Breast epithelium (tissue), 4 donors: ENCODE measurements around the gene NECTIN2. TPM values are rescaled to one million over a fixed set of nuclear protein-coding genes. Genes with fewer than 3 reads are reported as not detected.
A peak's percentile ranks its signal among the peaks of the same experiment; 100 is the strongest.
"Not testable (repeated sequence)": the region's sequence is repeated elsewhere in the genome, so short reads cannot be mapped to it uniquely, and the experiment has no call there.

Source experiments
- DNase-seq, 2 donors: peaks; one replicate each; pipeline ENCODE4 v3.0.0-alpha.2; 2019; ENCODE audit warnings: low spot score in 2 of 2
- H3K27ac ChIP-seq, 2 donors: fragments of 200-600 bp; sonication (generic) in 1 of 2; one replicate each; pipeline ENCODE4 v1.5.1; 2016 to 2019; ENCODE audit warnings: mild to moderate bottlenecking in 1 of 2
- H3K27me3 ChIP-seq, 2 donors: fragments of 200-600 bp; sonication (generic) in 1 of 2; one replicate each; pipeline versions ENCODE4 v1.5.1 to v1.6.0; 2017 to 2019; ENCODE audit warnings: control low read depth in 1 of 2, mild to moderate bottlenecking in 1 of 2
- H3K36me3 ChIP-seq: fragments of 200-600 bp; one replicate; pipeline ENCODE4 v1.5.1; 2019
- H3K4me1 ChIP-seq, 2 donors: fragments of 200-600 bp; sonication (generic); one replicate each; pipeline ENCODE4 v1.5.1; 2016 to 2019; ENCODE audit warnings: control low read depth in 1 of 2
- H3K4me3 ChIP-seq, 3 donors: fragments of 200-600 bp; sonication (generic); 1 replicate in 2 of 3; 2 replicates in 1 of 3; pipeline ENCODE4 v1.5.1; 2016 to 2019; ENCODE audit warnings: mild to moderate bottlenecking in 3 of 3, moderate library complexity in 2 of 3
- H3K9me3 ChIP-seq, 2 donors: fragments of 200-600 bp; sonication (generic) in 1 of 2; one replicate each; pipeline ENCODE4 v1.5.1; 2016 to 2019; ENCODE audit warnings: control low read depth in 1 of 2
- CTCF ChIP-seq, 3 donors: fragments of 450-650 bp; IDR thresholded peaks; one replicate each; pipeline ENCODE4 v1.5.1; 2016 to 2017; ENCODE audit warnings: antibody characterized with exemption in 3 of 3, mild to moderate bottlenecking in 3 of 3, moderate library complexity in 3 of 3
- POLR2A ChIP-seq: fragments of 450-650 bp; IDR thresholded peaks from one replicate; pipeline ENCODE4 v1.6.1; 2016; ENCODE audit warnings: antibody characterized with exemption, mild to moderate bottlenecking, moderate library complexity
- POLR2AphosphoS5 ChIP-seq, 3 donors: sonication (generic); formaldehyde crosslinking; IDR thresholded peaks; one replicate each; pipeline ENCODE4 v1.6.1; 2017; ENCODE audit warnings: antibody characterized with exemption in 3 of 3
- intact Hi-C: fragments of 100-400 bp; cut with DNase I; formaldehyde crosslinking; loops from one replicate; pipeline ENCODE4 v1.15.1; 2023; ENCODE audit warnings: low total_unique reads
- total RNA-seq, 3 donors: library from RNA; depleted of rRNA; stranded (reverse); fragments of >200 nt; gene quantifications; one replicate each; pipeline ENCODE4 v1.1.0, GENCODE V29; 2016

The NECTIN2 gene
- total RNA-seq, 3 donors from 2014 or later, result 28.0 to 114 (median 86.6) TPM

- Histone ChIP-seq H3K4me1 (peaks cover 0 to 7% of the 10 kb centered on the region in 2 donors), H3K27ac (peak overlapping the region; percentile 21 to 30), H3K4me3 (no peak overlapping the region), H3K36me3 (no peaks in the 10 kb centered on the region), H3K9me3 (no peaks in the 10 kb centered on the region), H3K27me3 (no peaks in the 10 kb centered on the region)
- intact Hi-C loops, result no loop called here
- TF ChIP-seq POLR2AphosphoS5 (IDR thresholded peaks at IDR 0.05) (no peak), POLR2A (no peak), CTCF (IDR thresholded peaks at IDR 0.05) (no peak)
- no peak for DNase-seq
Measured at GRCh38 chr19:44886141-44886540, 40.0 kb downstream of the NECTIN2 start.

GRCh38 chr19:44887648-44888047 lies 41.6 kb downstream of the NECTIN2 start:
- intact Hi-C loops, result no loop called here
- TF ChIP-seq POLR2AphosphoS5 (IDR thresholded peaks at IDR 0.05) (no peak), POLR2A (no peak), CTCF (IDR thresholded peaks at IDR 0.05) (no peak)
- no peak for DNase-seq
- H3K9me3 ChIP-seq, result no peaks in the 10 kb centered on the region
- H3K27ac ChIP-seq, result no peak overlapping the region
- H3K4me1 ChIP-seq, result peaks cover 11 to 16% of the 10 kb centered on the region in 2 donors
- H3K27me3 ChIP-seq, result no peaks in the 10 kb centered on the region
- H3K36me3 ChIP-seq, result no peaks in the 10 kb centered on the region
- no peak overlapping the region for H3K4me3 ChIP-seq

- H3K27ac ChIP-seq, H3K36me3 ChIP-seq, H3K27me3 ChIP-seq, H3K4me3 ChIP-seq, H3K9me3 ChIP-seq, intact Hi-C loops, DNase-seq: not testable (repeated sequence)
- H3K4me1 ChIP-seq, result peaks cover 11 to 16% of the 10 kb centered on the region in 2 donors
Measured at GRCh38 chr19:44888335-44888734, 42.2 kb downstream of the NECTIN2 start.

- no peak for TF ChIP-seq POLR2A
- no peak for TF ChIP-seq CTCF (IDR thresholded peaks at IDR 0.05)
- TF ChIP-seq POLR2AphosphoS5 (IDR thresholded peaks at IDR 0.05), result no peak
- no peak for DNase-seq
- Histone ChIP-seq H3K4me3 (peak overlapping the region; percentile 79 to 99 (median 86)), H3K27ac (peak overlapping the region; percentile 97 to 100), H3K27me3 (no peaks in the 10 kb centered on the region), H3K4me1 (peaks cover 11 to 16% of the 10 kb centered on the region in 2 donors), H3K36me3 (no peaks in the 10 kb centered on the region), H3K9me3 (no peaks in the 10 kb centered on the region)
- intact Hi-C loops, result no loop called here
Measured at GRCh38 chr19:44889830-44890365, 43.8 kb downstream of the NECTIN2 start.

GRCh38 chr19:44890366-44891015 lies 44.4 kb downstream of the NECTIN2 start:
- Histone ChIP-seq H3K4me3 (peak overlapping the region; percentile 79 to 99 (median 86)), H3K4me1 (peaks cover 11 to 16% of the 10 kb centered on the region in 2 donors), H3K27me3 (no peaks in the 10 kb centered on the region), H3K27ac (peak overlapping the region; percentile 97 to 100), H3K9me3 (no peaks in the 10 kb centered on the region), H3K36me3 (no peaks in the 10 kb centered on the region)
- intact Hi-C loops, result no loop called here
- no peak for TF ChIP-seq CTCF (IDR thresholded peaks at IDR 0.05)
- TF ChIP-seq POLR2AphosphoS5 (IDR thresholded peaks at IDR 0.05), result peak; percentile 85 to 89 (median 87)
- TF ChIP-seq POLR2A, result no peak
- peak; percentile 100 for DNase-seq
